SU-DHL-6 (cell line): ENCODE data around the gene MPIG6B.

ENCODE experiments used
- EZH2phosphoT487 ChIP-seq: fragments of 200-600 bp; sonication (generic), shearing (Covaris generic); conservative IDR thresholded peaks from 2 replicates; pipeline ENCODE4 v1.6.1; 2018; ENCODE audit warnings: mild to moderate bottlenecking, antibody characterized with exemption, low read length, moderate library complexity, mixed read lengths
- TF ChIP-seq, protein P1 (sequence below): fragments of 200-600 bp; sonication (generic); IDR thresholded peaks from one replicate; pipeline ENCODE4 v1.5.1; 2017; ENCODE audit warnings: antibody characterized with exemption, mild to moderate bottlenecking, low read length, moderate library complexity; ENCODE audit not compliant: insufficient read depth, poor library complexity, severe bottlenecking

DNA sequence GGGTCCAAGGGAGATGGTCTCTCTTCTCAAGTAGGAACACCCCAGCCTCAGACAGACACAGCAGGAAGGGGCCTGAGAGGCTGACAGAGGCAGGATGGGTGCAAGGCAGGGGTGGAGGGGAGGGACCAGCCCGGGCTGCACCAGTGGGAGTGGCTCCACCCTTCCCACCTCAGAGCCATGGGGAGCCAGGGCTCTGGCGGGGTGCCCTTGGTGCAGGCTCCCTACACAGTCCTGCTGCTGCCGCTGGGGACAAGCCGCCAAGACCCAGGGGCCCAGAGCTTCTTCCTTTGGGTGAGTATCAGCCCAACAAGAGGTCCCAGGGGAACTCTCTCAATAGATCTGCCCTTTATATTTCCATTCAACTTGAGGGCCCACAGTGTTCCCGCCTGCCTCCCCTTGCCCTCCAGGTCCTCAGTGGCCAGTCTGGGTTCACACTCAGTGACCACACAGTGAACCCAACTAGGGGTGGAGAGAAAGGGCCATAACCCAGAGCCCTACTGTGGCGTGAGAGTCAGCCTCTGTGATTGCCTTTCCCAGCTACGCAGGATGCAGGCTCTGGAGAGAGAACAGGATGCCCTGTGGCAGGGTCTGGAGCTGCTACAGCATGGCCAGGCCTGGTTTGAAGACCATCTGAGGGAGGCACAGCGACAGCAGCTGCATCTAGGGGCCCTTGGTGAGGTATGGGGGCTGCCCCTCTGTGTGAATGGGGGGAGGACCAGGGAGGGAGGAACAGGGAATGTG lies 39.9 kb downstream of the MPIG6B start:
- TF ChIP-seq, protein P1, sequence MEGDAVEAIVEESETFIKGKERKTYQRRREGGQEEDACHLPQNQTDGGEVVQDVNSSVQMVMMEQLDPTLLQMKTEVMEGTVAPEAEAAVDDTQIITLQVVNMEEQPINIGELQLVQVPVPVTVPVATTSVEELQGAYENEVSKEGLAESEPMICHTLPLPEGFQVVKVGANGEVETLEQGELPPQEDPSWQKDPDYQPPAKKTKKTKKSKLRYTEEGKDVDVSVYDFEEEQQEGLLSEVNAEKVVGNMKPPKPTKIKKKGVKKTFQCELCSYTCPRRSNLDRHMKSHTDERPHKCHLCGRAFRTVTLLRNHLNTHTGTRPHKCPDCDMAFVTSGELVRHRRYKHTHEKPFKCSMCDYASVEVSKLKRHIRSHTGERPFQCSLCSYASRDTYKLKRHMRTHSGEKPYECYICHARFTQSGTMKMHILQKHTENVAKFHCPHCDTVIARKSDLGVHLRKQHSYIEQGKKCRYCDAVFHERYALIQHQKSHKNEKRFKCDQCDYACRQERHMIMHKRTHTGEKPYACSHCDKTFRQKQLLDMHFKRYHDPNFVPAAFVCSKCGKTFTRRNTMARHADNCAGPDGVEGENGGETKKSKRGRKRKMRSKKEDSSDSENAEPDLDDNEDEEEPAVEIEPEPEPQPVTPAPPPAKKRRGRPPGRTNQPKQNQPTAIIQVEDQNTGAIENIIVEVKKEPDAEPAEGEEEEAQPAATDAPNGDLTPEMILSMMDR, result no peak
- no peak for TF ChIP-seq EZH2phosphoT487
